Endometrial microvascular endothelial cells (primary cell): ENCODE data around the gene MYLK. TPM values are rescaled to one million over a fixed set of nuclear protein-coding genes. Genes with fewer than 3 reads are reported as not detected.

Experiments
- in situ Hi-C: cut with HindIII; loops from 2 replicates; pipeline ENCODE4 v1.10.0; 2017; ENCODE audit warnings: low sequenced_read_pairs, low pct_unique_long_range_greater_than_20kb; ENCODE audit errors: inconsistent ontology term
- total RNA-seq: library from RNA; depleted of rRNA; stranded (reverse); fragments of >200 nt; gene quantifications from one replicate; pipeline ENCODE4 v1.2.3, GENCODE V29; 2015; ENCODE audit errors: inconsistent ontology term

Gene MYLK
- total RNA-seq, 1 donor from 2014 or later = 18.0 TPM

DNA sequence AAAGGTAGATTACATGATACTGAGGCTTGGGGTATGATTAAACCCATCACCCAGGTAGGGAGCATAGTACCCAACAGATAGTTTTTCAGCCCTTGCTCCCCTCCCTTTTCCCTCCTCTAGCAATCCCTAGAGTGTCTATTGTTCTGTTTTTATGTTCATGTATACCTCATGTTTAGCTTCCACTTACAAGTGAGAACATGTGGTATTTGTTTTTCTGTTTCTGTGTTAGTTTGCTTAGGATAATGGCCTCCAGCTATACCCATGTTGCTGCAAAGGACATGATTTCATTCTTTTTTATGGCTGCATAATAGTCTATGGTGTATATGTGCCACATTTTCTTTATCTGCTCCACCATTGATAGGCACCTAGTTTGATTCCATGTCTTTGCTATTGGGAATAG is 82.7 kb downstream of the MYLK start:
- in situ Hi-C loops = no loop called here

DNA sequence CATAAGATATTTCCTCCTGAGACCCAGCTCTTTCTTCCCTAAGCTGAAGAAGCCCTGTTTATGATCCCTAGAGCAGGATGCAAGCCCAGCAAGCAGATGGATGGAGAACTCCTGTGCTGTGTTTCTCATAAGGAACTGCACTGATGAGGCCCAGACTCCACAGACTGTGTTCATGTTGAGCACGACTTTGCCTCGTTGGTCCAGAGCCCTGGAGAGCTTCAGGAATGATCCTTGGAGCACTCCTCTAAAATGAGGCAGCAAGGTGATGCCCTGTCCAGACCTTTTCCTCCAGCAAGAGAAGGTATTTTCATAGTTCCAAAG is 83.8 kb downstream of the MYLK start:
- in situ Hi-C loops = no loop called here

- in situ Hi-C loops = no loop called here
These were observed 84.4 kb downstream of the MYLK start for GRCh38 chr3:123799544-123800361.

GRCh38 chr3:123798550-123798949 is 85.6 kb downstream of the MYLK start:
- in situ Hi-C loops = no loop called here

- in situ Hi-C loops = no loop called here
These were observed 88.5 kb downstream of the MYLK start for GRCh38 chr3:123795471-123796251.

GRCh38 chr3:123793425-123793824 is 90.7 kb downstream of the MYLK start:
- in situ Hi-C loops = no loop called here

GRCh38 chr3:123792473-123793201 is 91.5 kb downstream of the MYLK start:
- in situ Hi-C loops = no loop called here

- in situ Hi-C loops = no loop called here
These were observed 92.2 kb downstream of the MYLK start for GRCh38 chr3:123791898-123792297.

GRCh38 chr3:123791417-123791816 is 92.7 kb downstream of the MYLK start:
- in situ Hi-C loops = no loop called here

DNA sequence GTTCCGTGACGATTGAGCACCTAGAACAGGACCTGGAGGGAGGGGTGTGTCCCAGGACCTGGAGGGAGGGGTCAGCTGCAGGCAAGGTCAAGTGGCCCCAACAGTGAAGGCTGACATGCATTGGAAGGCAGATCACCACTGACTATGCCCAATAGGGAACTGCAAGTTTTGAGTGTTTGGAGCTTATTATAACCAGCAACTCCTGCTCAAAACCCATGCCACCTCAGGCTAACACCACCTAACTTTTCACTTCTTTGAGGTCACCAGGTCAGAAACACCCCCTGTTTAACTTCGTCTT is 93.1 kb downstream of the MYLK start:
- in situ Hi-C loops = no loop called here

- in situ Hi-C loops = no loop called here
These were observed 93.7 kb downstream of the MYLK start for GRCh38 chr3:123790254-123791072.

- in situ Hi-C loops = no loop called here
These were observed 94.4 kb downstream of the MYLK start for GRCh38 chr3:123789760-123790159.

DNA sequence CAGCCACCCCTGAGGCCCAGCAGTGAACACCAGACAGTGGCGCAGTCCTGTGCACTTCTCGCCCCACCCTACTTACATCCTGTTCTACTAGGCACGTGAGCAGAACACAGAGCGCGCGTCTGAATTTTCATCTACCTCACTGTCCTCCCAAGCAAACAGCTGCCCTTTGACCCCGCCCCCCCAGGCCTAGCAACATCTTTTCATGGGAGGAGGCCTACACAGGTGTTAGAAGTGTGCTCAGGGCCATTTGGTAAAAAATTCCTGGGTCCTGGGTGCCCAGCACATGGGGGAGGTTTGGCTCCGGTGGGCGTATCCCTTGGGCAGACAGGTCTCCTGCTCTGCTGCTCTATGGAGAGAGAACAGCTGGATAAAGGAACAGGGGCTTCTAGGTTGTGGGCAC is 95.0 kb downstream of the MYLK start:
- in situ Hi-C loops = no loop called here

GRCh38 chr3:123788710-123789109 is 95.4 kb downstream of the MYLK start:
- in situ Hi-C loops = no loop called here

DNA sequence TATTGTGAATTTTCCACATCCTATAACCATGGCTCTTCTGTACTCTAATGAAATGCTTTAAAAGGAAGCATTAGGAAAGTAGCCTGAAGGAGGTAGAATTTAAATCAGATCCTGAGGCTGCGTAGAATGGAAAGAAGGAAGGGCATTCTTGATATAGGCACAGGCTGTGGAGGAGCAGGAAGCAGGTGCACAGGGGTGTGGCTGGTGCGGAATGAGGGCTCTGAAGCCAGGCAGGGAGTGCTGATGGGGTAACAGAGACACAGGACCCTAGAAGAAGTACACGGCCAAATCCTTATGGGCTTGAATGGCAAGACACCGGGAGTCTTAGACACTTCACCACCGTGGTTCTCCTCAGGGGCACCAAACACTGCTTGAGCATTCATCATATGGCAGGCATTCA is 97.0 kb downstream of the MYLK start:
- in situ Hi-C loops = no loop called here

DNA sequence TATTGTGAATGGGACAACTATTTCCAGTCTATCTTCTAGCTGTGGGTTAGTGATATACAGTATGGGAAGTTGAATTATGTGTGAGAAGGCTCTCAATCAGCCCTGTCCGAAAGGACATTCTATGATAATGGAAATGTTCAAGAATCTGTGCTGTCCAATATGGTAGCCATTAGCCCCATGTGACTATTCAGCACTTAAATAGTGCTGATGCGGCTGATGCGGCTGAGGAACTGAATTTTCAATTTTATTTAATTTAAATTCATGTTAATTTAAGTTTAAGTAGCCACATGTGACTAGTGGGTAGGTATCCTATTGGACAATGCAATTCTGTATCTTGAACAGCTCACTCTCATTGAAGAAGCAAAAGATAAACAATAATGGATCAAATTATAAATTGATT is 98.5 kb downstream of the MYLK start:
- in situ Hi-C loops = no loop called here

GRCh38 chr3:123783811-123784210 is 100.3 kb downstream of the MYLK start:
- in situ Hi-C loops = no loop called here

- in situ Hi-C loops = no loop called here
These were observed 101.0 kb downstream of the MYLK start for GRCh38 chr3:123783050-123783689.

- in situ Hi-C loops = no loop called here
These were observed 101.6 kb downstream of the MYLK start for GRCh38 chr3:123782488-123782887.
